OCI-LY1 (cell line): Measurements from ENCODE around the gene MLXIP.

Source experiments
- H2AFZ ChIP-seq: fragments of 200-600 bp; sonication (generic), shearing (Covaris generic); 2 replicates; pipeline ENCODE4 v1.6.0; 2014; ENCODE audit warnings: antibody characterized with exemption, mild to moderate bottlenecking, low read length
- H3F3A ChIP-seq: fragments of 200-600 bp; sonication (generic), shearing (Covaris generic); 2 replicates; pipeline ENCODE4 v1.6.0; 2014; ENCODE audit warnings: mild to moderate bottlenecking, antibody characterized with exemption, low read length, moderate library complexity; ENCODE audit not compliant: insufficient read depth
- H3K27ac ChIP-seq: fragments of 200-600 bp; sonication (generic); 2 replicates; pipeline ENCODE4 v1.5.1; 2014; ENCODE audit warnings: low read length, mixed run types, mild to moderate bottlenecking, low read depth; ENCODE audit not compliant: poor library complexity, severe bottlenecking
- H3K27me3 ChIP-seq: fragments of 200-600 bp; sonication (generic); 2 replicates; pipeline ENCODE4 v1.6.0; 2014; ENCODE audit warnings: antibody characterized with exemption, mild to moderate bottlenecking, low read length, moderate library complexity; ENCODE audit not compliant: insufficient read depth
- H3K36me3 ChIP-seq: fragments of 200-600 bp; sonication (generic); 2 replicates; pipeline ENCODE4 v1.6.1; 2014; ENCODE audit warnings: mild to moderate bottlenecking, antibody characterized with exemption, low read length, moderate library complexity, mixed read lengths; ENCODE audit not compliant: insufficient read depth
- H3K4me1 ChIP-seq: fragments of 200-600 bp; sonication (generic); 2 replicates; pipeline ENCODE4 v1.5.1; 2014; ENCODE audit warnings: mild to moderate bottlenecking, low read length, moderate library complexity; ENCODE audit not compliant: insufficient read depth, severe bottlenecking
- H3K4me2 ChIP-seq: fragments of 200-600 bp; sonication (generic), shearing (Covaris generic); 2 replicates; pipeline ENCODE4 v1.6.1; 2014; ENCODE audit warnings: low read length
- H3K4me3 ChIP-seq: fragments of 200-600 bp; sonication (generic); 2 replicates; pipeline ENCODE4 v1.5.1; 2014; ENCODE audit warnings: low read length, low read depth, mild to moderate bottlenecking, mixed read lengths; ENCODE audit not compliant: poor library complexity, severe bottlenecking
- H3K79me2 ChIP-seq: fragments of 200-600 bp; shearing (Covaris generic); 2 replicates; pipeline ENCODE4 v1.6.1; 2016; ENCODE audit warnings: mixed run types, low read length, mixed read lengths; ENCODE audit not compliant: insufficient read depth
- H3K9ac ChIP-seq: fragments of 200-600 bp; sonication (generic), shearing (Covaris generic); 2 replicates; pipeline ENCODE4 v1.6.1; 2014; ENCODE audit warnings: mild to moderate bottlenecking, low read length, mixed read lengths
- H3K9me2 ChIP-seq: fragments of 200-600 bp; sonication (generic), shearing (Covaris generic); 2 replicates; pipeline ENCODE4 v1.6.1; 2014; ENCODE audit warnings: low read depth, mild to moderate bottlenecking, low read length, mixed read lengths
- H3K9me3 ChIP-seq: fragments of 200-600 bp; shearing (Covaris generic); 2 replicates; pipeline ENCODE4 v1.6.1; 2014; ENCODE audit warnings: low read length, mixed read lengths
- H4K20me1 ChIP-seq: fragments of 200-600 bp; sonication (generic), shearing (Covaris generic); 2 replicates; pipeline ENCODE4 v1.6.0; 2016; ENCODE audit warnings: mild to moderate bottlenecking, low read length; ENCODE audit not compliant: insufficient read depth
- EZH2 ChIP-seq: fragments of 200-600 bp; sonication (generic), shearing (Covaris generic); IDR thresholded peaks from 2 replicates; pipeline ENCODE4 v1.8.0; 2017; ENCODE audit warnings: borderline replicate concordance, mixed run types, mild to moderate bottlenecking, antibody characterized with exemption, low read length, moderate library complexity, mixed read lengths
- TF ChIP-seq, protein P1 (sequence below): fragments of 200-600 bp; sonication (generic), shearing (Covaris generic); IDR thresholded peaks from 2 replicates; pipeline ENCODE4 v1.5.1; 2017; ENCODE audit warnings: mild to moderate bottlenecking, antibody characterized with exemption, low read length, moderate library complexity, mixed read lengths

MLXIP gene

DNA sequence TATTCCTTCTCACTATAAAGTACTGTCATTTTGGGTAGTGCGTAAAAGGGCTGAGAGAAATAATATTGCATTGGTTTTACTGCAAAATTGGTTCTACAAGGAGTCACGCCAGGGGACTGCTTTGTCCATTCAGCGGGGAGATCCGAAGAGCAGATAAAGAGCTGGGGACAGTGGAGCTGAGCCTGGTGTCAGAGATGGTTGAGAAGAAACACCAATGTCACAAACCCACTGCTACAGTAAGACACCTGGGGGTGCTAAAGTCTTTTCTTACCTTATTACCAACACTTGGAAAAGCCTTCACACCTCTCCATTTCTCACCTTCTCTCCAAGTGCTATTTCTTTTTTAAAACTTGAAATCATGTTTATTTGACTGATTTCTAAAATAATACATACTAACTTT lies 81.3 kb downstream of the MLXIP start:
- Histone ChIP-seq H3K9me3 (no peaks in the 10 kb centered on the region), H2AFZ (no peak overlapping the region), H3F3A (no peaks in the 10 kb centered on the region), H3K27ac (no peak overlapping the region), H4K20me1 (no peaks in the 10 kb centered on the region), H3K27me3 (peaks cover 5% of the 10 kb centered on the region; the same call in 1 of the 2 replicates), H3K9ac (no peak overlapping the region), H3K79me2 (no peaks in the 10 kb centered on the region), H3K36me3 (no peaks in the 10 kb centered on the region), H3K4me3 (no peak overlapping the region), H3K4me2 (no peak overlapping the region), H3K4me1 (no peaks in the 10 kb centered on the region), H3K9me2 (no peaks in the 10 kb centered on the region)
- TF ChIP-seq, protein P1, sequence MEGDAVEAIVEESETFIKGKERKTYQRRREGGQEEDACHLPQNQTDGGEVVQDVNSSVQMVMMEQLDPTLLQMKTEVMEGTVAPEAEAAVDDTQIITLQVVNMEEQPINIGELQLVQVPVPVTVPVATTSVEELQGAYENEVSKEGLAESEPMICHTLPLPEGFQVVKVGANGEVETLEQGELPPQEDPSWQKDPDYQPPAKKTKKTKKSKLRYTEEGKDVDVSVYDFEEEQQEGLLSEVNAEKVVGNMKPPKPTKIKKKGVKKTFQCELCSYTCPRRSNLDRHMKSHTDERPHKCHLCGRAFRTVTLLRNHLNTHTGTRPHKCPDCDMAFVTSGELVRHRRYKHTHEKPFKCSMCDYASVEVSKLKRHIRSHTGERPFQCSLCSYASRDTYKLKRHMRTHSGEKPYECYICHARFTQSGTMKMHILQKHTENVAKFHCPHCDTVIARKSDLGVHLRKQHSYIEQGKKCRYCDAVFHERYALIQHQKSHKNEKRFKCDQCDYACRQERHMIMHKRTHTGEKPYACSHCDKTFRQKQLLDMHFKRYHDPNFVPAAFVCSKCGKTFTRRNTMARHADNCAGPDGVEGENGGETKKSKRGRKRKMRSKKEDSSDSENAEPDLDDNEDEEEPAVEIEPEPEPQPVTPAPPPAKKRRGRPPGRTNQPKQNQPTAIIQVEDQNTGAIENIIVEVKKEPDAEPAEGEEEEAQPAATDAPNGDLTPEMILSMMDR = peak; percentile 40
- TF ChIP-seq EZH2 = no peak

DNA sequence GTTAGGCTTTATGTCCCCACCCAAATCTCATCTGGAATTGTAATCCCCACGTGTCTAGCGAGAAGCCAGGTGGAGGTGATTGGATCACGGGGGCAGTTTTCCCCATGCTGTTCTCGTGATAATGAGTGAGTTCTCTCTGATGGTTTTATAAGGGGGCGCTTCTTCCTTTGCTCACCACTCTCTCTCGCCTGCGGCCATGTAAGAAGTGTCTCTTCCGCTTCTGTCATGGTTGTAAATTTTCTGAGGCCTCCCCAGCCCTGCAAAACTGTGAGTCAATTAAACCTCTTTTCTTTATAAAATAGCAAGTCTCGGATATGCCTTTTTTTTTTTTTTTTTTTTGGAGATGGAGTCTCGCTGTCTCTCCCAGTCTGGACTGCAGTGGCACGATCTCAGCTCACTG lies 82.2 kb downstream of the MLXIP start:
- no peak overlapping the region for H3K9ac ChIP-seq
- H2AFZ ChIP-seq = no peak overlapping the region
- TF ChIP-seq, protein P1 = no peak
- no peak for TF ChIP-seq EZH2
- H3K79me2 ChIP-seq = no peaks in the 10 kb centered on the region
- no peaks in the 10 kb centered on the region for H3K9me3 ChIP-seq
- no peaks in the 10 kb centered on the region for H3K4me1 ChIP-seq
- peaks cover 5% of the 10 kb centered on the region; the same call in 1 of the 2 replicates for H3K27me3 ChIP-seq
- H3F3A ChIP-seq = no peaks in the 10 kb centered on the region
- H4K20me1 ChIP-seq = no peaks in the 10 kb centered on the region
- H3K27ac ChIP-seq = no peak overlapping the region
- H3K36me3 ChIP-seq = no peaks in the 10 kb centered on the region
- H3K9me2 ChIP-seq = no peaks in the 10 kb centered on the region
- no peak overlapping the region for H3K4me3 ChIP-seq
- no peak overlapping the region for H3K4me2 ChIP-seq

DNA sequence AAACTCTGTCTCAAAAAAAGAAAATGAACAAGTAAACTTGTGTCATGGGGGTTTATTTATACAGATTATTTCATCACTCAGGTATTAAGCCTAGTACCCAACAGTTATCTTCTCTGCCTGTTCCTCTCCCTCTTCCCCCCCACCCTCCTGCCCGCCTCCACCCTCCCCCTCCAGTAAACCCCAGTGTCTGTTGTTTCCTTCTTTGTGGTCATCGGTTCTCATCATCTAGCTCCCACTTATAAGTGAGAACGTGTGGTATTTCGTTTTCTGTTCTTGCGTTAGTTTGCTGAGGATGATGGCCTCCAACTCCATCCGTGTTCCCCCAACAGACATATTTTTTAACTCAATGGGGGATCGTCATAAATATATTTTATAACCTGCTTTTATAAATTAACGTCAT lies 83.1 kb downstream of the MLXIP start:
- no peak overlapping the region for H3K4me3 ChIP-seq
- H3K36me3 ChIP-seq = no peaks in the 10 kb centered on the region
- no peak overlapping the region for H3K4me2 ChIP-seq
- no peak for TF ChIP-seq EZH2
- TF ChIP-seq, protein P1 = no peak
- no peaks in the 10 kb centered on the region for H3F3A ChIP-seq
- H3K9ac ChIP-seq = no peak overlapping the region
- no peaks in the 10 kb centered on the region for H4K20me1 ChIP-seq
- no peaks in the 10 kb centered on the region for H3K79me2 ChIP-seq
- no peak overlapping the region for H2AFZ ChIP-seq
- no peaks in the 10 kb centered on the region for H3K9me3 ChIP-seq
- H3K4me1 ChIP-seq = no peaks in the 10 kb centered on the region
- no peak overlapping the region for H3K27ac ChIP-seq
- no peaks in the 10 kb centered on the region for H3K9me2 ChIP-seq
- H3K27me3 ChIP-seq = peaks cover 5% of the 10 kb centered on the region; the same call in 1 of the 2 replicates
